PC-3 (cell line): ENCODE data around the gene RFX1.
"Not testable (repeated sequence)": the region's sequence is repeated elsewhere in the genome, so short reads cannot be mapped to it uniquely, and the experiment has no call there.

Source experiments
- EZH2 ChIP-seq: fragments of 300-600 bp; sonication (generic); IDR thresholded peaks from one replicate; pipeline ENCODE4 v1.6.1; 2017; ENCODE audit warnings: antibody characterized with exemption, mild to moderate bottlenecking, low read length; ENCODE audit not compliant: unreplicated experiment
- TF ChIP-seq, protein P1 (sequence below): fragments of 300-600 bp; sonication (generic); conservative IDR thresholded peaks from 2 replicates; pipeline ENCODE4 v1.5.1; 2017; ENCODE audit warnings: antibody characterized with exemption, low read depth, mild to moderate bottlenecking, low read length

DNA sequence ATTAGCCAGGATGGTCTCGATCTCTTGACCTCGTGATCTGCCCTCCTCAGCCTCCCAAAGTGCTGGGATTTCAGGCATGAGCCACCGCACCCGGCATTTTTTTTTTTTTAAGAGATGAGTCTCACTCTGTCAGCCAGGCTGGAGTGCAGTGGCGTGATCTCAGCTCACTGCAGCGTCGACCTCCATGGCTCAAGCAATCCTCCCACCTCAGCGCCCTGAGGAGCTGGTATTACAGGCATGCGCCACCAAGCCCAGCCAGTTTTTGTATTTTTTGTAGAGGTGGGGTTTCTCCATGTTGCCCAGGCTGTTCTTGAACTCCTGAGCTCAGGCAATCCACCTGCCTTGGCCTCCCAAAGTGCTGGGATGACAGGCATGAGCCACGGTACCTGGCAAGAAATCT is 41.7 kb upstream of the RFX1 start:
- TF ChIP-seq, protein P1, sequence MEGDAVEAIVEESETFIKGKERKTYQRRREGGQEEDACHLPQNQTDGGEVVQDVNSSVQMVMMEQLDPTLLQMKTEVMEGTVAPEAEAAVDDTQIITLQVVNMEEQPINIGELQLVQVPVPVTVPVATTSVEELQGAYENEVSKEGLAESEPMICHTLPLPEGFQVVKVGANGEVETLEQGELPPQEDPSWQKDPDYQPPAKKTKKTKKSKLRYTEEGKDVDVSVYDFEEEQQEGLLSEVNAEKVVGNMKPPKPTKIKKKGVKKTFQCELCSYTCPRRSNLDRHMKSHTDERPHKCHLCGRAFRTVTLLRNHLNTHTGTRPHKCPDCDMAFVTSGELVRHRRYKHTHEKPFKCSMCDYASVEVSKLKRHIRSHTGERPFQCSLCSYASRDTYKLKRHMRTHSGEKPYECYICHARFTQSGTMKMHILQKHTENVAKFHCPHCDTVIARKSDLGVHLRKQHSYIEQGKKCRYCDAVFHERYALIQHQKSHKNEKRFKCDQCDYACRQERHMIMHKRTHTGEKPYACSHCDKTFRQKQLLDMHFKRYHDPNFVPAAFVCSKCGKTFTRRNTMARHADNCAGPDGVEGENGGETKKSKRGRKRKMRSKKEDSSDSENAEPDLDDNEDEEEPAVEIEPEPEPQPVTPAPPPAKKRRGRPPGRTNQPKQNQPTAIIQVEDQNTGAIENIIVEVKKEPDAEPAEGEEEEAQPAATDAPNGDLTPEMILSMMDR: not testable (repeated sequence)
- not testable (repeated sequence) for TF ChIP-seq EZH2
